ENCODE data around the gene SLC30A4.

DNA sequence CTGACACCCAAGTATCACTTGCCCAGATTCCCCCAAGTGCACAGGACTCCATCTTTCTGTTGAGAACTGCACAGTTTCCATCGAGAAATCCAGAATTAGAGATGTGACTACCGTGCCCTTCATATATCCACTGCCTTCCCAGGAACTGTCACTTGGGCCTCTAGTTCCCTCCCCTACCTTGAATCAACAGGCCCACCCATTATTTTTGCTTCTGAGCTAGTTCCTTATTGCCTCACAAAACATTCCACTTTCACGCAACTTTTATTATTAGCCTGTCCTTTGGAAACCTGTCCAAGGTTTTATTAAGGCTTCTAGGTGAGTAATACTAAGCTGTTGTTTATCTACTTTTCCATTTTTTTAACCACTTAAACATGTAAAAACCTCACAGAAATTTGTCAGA lies 17.1 kb upstream of the SLC30A4 start:
- TF ChIP-seq, protein P1, sequence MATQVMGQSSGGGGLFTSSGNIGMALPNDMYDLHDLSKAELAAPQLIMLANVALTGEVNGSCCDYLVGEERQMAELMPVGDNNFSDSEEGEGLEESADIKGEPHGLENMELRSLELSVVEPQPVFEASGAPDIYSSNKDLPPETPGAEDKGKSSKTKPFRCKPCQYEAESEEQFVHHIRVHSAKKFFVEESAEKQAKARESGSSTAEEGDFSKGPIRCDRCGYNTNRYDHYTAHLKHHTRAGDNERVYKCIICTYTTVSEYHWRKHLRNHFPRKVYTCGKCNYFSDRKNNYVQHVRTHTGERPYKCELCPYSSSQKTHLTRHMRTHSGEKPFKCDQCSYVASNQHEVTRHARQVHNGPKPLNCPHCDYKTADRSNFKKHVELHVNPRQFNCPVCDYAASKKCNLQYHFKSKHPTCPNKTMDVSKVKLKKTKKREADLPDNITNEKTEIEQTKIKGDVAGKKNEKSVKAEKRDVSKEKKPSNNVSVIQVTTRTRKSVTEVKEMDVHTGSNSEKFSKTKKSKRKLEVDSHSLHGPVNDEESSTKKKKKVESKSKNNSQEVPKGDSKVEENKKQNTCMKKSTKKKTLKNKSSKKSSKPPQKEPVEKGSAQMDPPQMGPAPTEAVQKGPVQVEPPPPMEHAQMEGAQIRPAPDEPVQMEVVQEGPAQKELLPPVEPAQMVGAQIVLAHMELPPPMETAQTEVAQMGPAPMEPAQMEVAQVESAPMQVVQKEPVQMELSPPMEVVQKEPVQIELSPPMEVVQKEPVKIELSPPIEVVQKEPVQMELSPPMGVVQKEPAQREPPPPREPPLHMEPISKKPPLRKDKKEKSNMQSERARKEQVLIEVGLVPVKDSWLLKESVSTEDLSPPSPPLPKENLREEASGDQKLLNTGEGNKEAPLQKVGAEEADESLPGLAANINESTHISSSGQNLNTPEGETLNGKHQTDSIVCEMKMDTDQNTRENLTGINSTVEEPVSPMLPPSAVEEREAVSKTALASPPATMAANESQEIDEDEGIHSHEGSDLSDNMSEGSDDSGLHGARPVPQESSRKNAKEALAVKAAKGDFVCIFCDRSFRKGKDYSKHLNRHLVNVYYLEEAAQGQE (IDR thresholded peaks at IDR 0.05; ENCODE audit: unreplicated experiment) = no peak
- TF ChIP-seq, protein P2, sequence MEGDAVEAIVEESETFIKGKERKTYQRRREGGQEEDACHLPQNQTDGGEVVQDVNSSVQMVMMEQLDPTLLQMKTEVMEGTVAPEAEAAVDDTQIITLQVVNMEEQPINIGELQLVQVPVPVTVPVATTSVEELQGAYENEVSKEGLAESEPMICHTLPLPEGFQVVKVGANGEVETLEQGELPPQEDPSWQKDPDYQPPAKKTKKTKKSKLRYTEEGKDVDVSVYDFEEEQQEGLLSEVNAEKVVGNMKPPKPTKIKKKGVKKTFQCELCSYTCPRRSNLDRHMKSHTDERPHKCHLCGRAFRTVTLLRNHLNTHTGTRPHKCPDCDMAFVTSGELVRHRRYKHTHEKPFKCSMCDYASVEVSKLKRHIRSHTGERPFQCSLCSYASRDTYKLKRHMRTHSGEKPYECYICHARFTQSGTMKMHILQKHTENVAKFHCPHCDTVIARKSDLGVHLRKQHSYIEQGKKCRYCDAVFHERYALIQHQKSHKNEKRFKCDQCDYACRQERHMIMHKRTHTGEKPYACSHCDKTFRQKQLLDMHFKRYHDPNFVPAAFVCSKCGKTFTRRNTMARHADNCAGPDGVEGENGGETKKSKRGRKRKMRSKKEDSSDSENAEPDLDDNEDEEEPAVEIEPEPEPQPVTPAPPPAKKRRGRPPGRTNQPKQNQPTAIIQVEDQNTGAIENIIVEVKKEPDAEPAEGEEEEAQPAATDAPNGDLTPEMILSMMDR (conservative IDR thresholded peaks at IDR 0.05; ENCODE audit: low read depth in 2 of 2) = no peak
- TF ChIP-seq POLR2AphosphoS5 (IDR thresholded peaks at IDR 0.05; ENCODE audit: low read depth) = no peak
- TF ChIP-seq EZH2 (IDR thresholded peaks at IDR 0.05; ENCODE audit: low read depth, unreplicated experiment) = no peak
- TF ChIP-seq ZNF331 (CRISPR knock-in tag; IDR thresholded peaks at IDR 0.05; ENCODE audit: low read depth) = no peak
- TF ChIP-seq CREB1 (CRISPR knock-in tag; IDR thresholded peaks at IDR 0.05; ENCODE audit: low read depth) = no peak
- no peak for TF ChIP-seq EZH2phosphoT487 (IDR thresholded peaks at IDR 0.05; ENCODE audit: unreplicated experiment)

All from GM23338 (cell line).